Measurements from ENCODE around the gene ADAM12. TPM values are rescaled to one million over a fixed set of nuclear protein-coding genes. Genes with fewer than 3 reads are reported as not detected.

Gene ADAM12
- total RNA-seq, 1 experiment from 2014 or later: 0.24 TPM

DNA sequence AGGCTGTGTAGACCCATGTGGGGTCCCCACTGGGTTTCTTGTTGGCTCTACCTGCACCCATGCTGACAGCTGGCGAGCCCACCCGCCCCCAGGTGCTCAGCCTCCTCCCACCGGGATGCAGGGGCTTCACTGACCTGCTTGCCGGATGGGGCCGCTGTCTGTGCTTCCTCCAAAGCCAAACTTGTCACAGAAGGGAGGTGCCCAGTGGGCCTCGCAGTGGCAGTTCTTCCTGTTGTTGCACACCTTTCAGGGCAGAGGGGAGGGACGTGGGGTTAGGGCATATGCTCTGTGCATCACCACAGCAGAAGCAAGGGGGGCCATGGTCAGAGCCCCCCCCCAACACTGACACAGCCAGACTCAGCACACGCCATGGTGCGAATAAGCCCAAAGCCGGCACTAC is 345.4 kb downstream of the ADAM12 start:
- H3K18ac ChIP-seq (ENCODE audit: insufficient read length, low read depth, low read length): no peak overlapping the region
- no peak overlapping the region for H2BK5ac ChIP-seq (ENCODE audit: insufficient read length, low read length)
- no peak overlapping the region for H3K14ac ChIP-seq (ENCODE audit: insufficient read depth, low read length)
- H2BK20ac ChIP-seq (ENCODE audit: low read depth, low read length, poor library complexity, severe bottlenecking): no peak overlapping the region
- no peak overlapping the region for H2AK5ac ChIP-seq (ENCODE audit: insufficient read length, low read length)
- no peak overlapping the region for H4K91ac ChIP-seq (ENCODE audit: insufficient read length, low read depth, low read length)
- H2BK15ac ChIP-seq (ENCODE audit: low read depth, low read length): no peak overlapping the region
- H4K8ac ChIP-seq (replicated peaks; ENCODE audit: insufficient read length, low read depth, low read length): no peak overlapping the region
- H3K9me3 ChIP-seq (ENCODE audit: control insufficient read depth, low read depth, low read length): no peaks in the 10 kb centered on the region
- H3T11ph ChIP-seq (ENCODE audit: low read length): no peak overlapping the region
- H3K9ac ChIP-seq (ENCODE audit: extremely low read depth, insufficient read length, low read length): no peak overlapping the region
- H3K4ac ChIP-seq (ENCODE audit: low read depth, low read length): no peak overlapping the region
- Mint-ChIP-seq H3K27ac (no peak overlapping the region; a peak in 1 of 7 replicates), H3K4me1 (peaks cover 11 to 21% of the 10 kb centered on the region in 2 experiments), H3K36me3 (ENCODE audit: insufficient read depth in 1 of 3, low read depth in 3 of 3) (no peaks in the 10 kb centered on the region; a peak in 1 of 7 replicates), H3K27me3 (ENCODE audit: low read depth) (no peaks in the 10 kb centered on the region), H3K4me3 (no peak overlapping the region), H3K9me3 (no peaks in the 10 kb centered on the region)
- H3K79me1 ChIP-seq (ENCODE audit: insufficient read depth, low read depth, low read length, poor library complexity, severe bottlenecking): no peaks in the 10 kb centered on the region
- no peak for DNase-seq
- no peak overlapping the region for H4K5ac ChIP-seq (ENCODE audit: insufficient read length, low read depth, low read length)
- H3K79me2 ChIP-seq (ENCODE audit: insufficient read depth, low read length): no peaks in the 10 kb centered on the region
- H3K23me2 ChIP-seq (ENCODE audit: insufficient read length, low read depth, low read length, poor library complexity, severe bottlenecking): no peaks in the 10 kb centered on the region
- H3K23ac ChIP-seq (ENCODE audit: insufficient read length, low read depth, low read length): no peak overlapping the region
- TF ChIP-seq, protein P1, sequence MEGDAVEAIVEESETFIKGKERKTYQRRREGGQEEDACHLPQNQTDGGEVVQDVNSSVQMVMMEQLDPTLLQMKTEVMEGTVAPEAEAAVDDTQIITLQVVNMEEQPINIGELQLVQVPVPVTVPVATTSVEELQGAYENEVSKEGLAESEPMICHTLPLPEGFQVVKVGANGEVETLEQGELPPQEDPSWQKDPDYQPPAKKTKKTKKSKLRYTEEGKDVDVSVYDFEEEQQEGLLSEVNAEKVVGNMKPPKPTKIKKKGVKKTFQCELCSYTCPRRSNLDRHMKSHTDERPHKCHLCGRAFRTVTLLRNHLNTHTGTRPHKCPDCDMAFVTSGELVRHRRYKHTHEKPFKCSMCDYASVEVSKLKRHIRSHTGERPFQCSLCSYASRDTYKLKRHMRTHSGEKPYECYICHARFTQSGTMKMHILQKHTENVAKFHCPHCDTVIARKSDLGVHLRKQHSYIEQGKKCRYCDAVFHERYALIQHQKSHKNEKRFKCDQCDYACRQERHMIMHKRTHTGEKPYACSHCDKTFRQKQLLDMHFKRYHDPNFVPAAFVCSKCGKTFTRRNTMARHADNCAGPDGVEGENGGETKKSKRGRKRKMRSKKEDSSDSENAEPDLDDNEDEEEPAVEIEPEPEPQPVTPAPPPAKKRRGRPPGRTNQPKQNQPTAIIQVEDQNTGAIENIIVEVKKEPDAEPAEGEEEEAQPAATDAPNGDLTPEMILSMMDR (conservative IDR thresholded peaks at IDR 0.05): no peak
- H2AFZ ChIP-seq (ENCODE audit: low read length): no peak overlapping the region
- H3K27ac ChIP-seq (ENCODE audit: insufficient read length, low read depth, low read length): no peak overlapping the region
- no CpG with 5 or more reads among the region's 10 CpGs for WGBS (ENCODE audit: extremely low coverage, insufficient read length, low lambda C conversion rate)
- no peak overlapping the region for H3K4me2 ChIP-seq (ENCODE audit: insufficient read depth, insufficient read length, low read length)
- H2BK12ac ChIP-seq (ENCODE audit: insufficient read length, low read depth, low read length): no peak overlapping the region
- no peak overlapping the region for H2BK120ac ChIP-seq (ENCODE audit: low read depth, low read length, poor library complexity, severe bottlenecking)
- no peaks in the 10 kb centered on the region for H4K20me1 ChIP-seq (ENCODE audit: control insufficient read depth, insufficient read depth, insufficient read length)
- H3K4me1 ChIP-seq (ENCODE audit: insufficient read depth, low read length): no peaks in the 10 kb centered on the region
- H3K27me3 ChIP-seq (ENCODE audit: insufficient read depth, low read length): no peaks in the 10 kb centered on the region
- no peak overlapping the region for H3K56ac ChIP-seq (ENCODE audit: insufficient read length, low read depth, low read length)

Measured in H9 (cell line).